NCI-H510A treated with DMSO at 0.1 percent for 48 hours (cell line): Measurements from ENCODE around the gene GPX3.

Experiments
- DNase-seq: peaks from one replicate; lab custom pipeline; 2025; lab: John Stamatoyannopoulos, UW

The GPX3 gene

GRCh38 chr5:151034422-151035379 is 14.3 kb downstream of the GPX3 start:
- no peak for DNase-seq

- no peak for DNase-seq
Observed at GRCh38 chr5:151036556-151036955, 16.2 kb downstream of the GPX3 start.

GRCh38 chr5:151037561-151038411 is 17.4 kb downstream of the GPX3 start:
- DNase-seq = no peak

GRCh38 chr5:151038412-151038745 is 18.0 kb downstream of the GPX3 start:
- no peak for DNase-seq

GRCh38 chr5:151038801-151039238 is 18.4 kb downstream of the GPX3 start:
- no peak for DNase-seq

- DNase-seq = no peak
Observed at GRCh38 chr5:151039665-151040064, 19.3 kb downstream of the GPX3 start.

GRCh38 chr5:151040211-151040747 is 19.9 kb downstream of the GPX3 start:
- DNase-seq = no peak

- no peak for DNase-seq
Observed at GRCh38 chr5:151041577-151042268, 21.3 kb downstream of the GPX3 start.

GRCh38 chr5:151042453-151043093 is 22.2 kb downstream of the GPX3 start:
- no peak for DNase-seq

GRCh38 chr5:151047814-151048425 is 27.5 kb downstream of the GPX3 start:
- DNase-seq = no peak

GRCh38 chr5:151048526-151048925 is 28.1 kb downstream of the GPX3 start:
- no peak for DNase-seq

- peak; percentile 19 for DNase-seq
Observed at GRCh38 chr5:151051066-151051930, 30.9 kb downstream of the GPX3 start.

GRCh38 chr5:151051931-151052608 is 31.7 kb downstream of the GPX3 start:
- DNase-seq = no peak

- DNase-seq = no peak
Observed at GRCh38 chr5:151052836-151053235, 32.4 kb downstream of the GPX3 start.

- DNase-seq = no peak
Observed at GRCh38 chr5:151053796-151054462, 33.5 kb downstream of the GPX3 start.

- no peak for DNase-seq
Observed at GRCh38 chr5:151054709-151055108, 34.3 kb downstream of the GPX3 start.

- no peak for DNase-seq
Observed at GRCh38 chr5:151055336-151055735, 34.9 kb downstream of the GPX3 start.

- no peak for DNase-seq
Observed at GRCh38 chr5:151056379-151057325, 36.3 kb downstream of the GPX3 start.
